ENCODE measurements around the gene FOCAD.

FOCAD gene

GRCh38 chr9:20746967-20747366, 62.9 kb downstream of the FOCAD start:
- TF ChIP-seq ZNF565 (CRISPR knock-in tag; conservative IDR thresholded peaks at IDR 0.05; ENCODE audit: low read depth) (no peak), ARNTL (CRISPR knock-in tag; IDR thresholded peaks at IDR 0.05; ENCODE audit: borderline replicate concordance, low read depth) (no peak), BACH2 (CRISPR knock-in tag; IDR thresholded peaks at IDR 0.05; ENCODE audit: borderline replicate concordance) (no peak), ESRRG (CRISPR knock-in tag; IDR thresholded peaks at IDR 0.05) (no peak), ZNF8 (CRISPR knock-in tag; IDR thresholded peaks at IDR 0.05) (no peak), TCF4 (CRISPR knock-in tag; IDR thresholded peaks at IDR 0.05; ENCODE audit: borderline replicate concordance) (no peak)
- ATAC-seq: no peak

GRCh38 chr9:20749496-20750198, 65.6 kb downstream of the FOCAD start:
- TF ChIP-seq SNAI2 (CRISPR knock-in tag; IDR thresholded peaks at IDR 0.05) (no peak), TSHZ2 (CRISPR knock-in tag; IDR thresholded peaks at IDR 0.05) (no peak), GLIS3 (CRISPR knock-in tag; IDR thresholded peaks at IDR 0.05) (no peak), CSRNP3 (CRISPR knock-in tag; IDR thresholded peaks at IDR 0.05) (no peak)

GRCh38 chr9:20753761-20754160, 69.7 kb downstream of the FOCAD start:
- TF ChIP-seq PPARA (CRISPR knock-in tag; IDR thresholded peaks at IDR 0.05; ENCODE audit: borderline replicate concordance): no peak
- no peak for ATAC-seq

More at GRCh38 chr9:20749496-20750198, 65.6 kb downstream of the FOCAD start:
- ATAC-seq: no peak

- no peak for ATAC-seq
These were observed 70.5 kb downstream of the FOCAD start for GRCh38 chr9:20754556-20754955.

GRCh38 chr9:20760246-20760891, 76.3 kb downstream of the FOCAD start:
- TF ChIP-seq SNAI2 (CRISPR knock-in tag; IDR thresholded peaks at IDR 0.05) (no peak), ZFP3 (CRISPR knock-in tag; IDR thresholded peaks at IDR 0.05) (peak; percentile 84), PPARA (CRISPR knock-in tag; IDR thresholded peaks at IDR 0.05; ENCODE audit: borderline replicate concordance) (no peak)
- no peak for ATAC-seq

More at GRCh38 chr9:20754556-20754955, 70.5 kb downstream of the FOCAD start:
- TF ChIP-seq TCF4 (CRISPR knock-in tag; IDR thresholded peaks at IDR 0.05; ENCODE audit: borderline replicate concordance) (no peak), ISL1 (CRISPR knock-in tag; IDR thresholded peaks at IDR 0.05) (no peak), ZFP3 (CRISPR knock-in tag; IDR thresholded peaks at IDR 0.05) (no peak)

- TF ChIP-seq TCF4 (CRISPR knock-in tag; IDR thresholded peaks at IDR 0.05; ENCODE audit: borderline replicate concordance) (no peak), ISL1 (CRISPR knock-in tag; IDR thresholded peaks at IDR 0.05) (no peak), ZFP30 (CRISPR knock-in tag; IDR thresholded peaks at IDR 0.05) (no peak), ZNF565 (CRISPR knock-in tag; conservative IDR thresholded peaks at IDR 0.05; ENCODE audit: low read depth) (no peak), SNAI2 (CRISPR knock-in tag; IDR thresholded peaks at IDR 0.05) (no peak), ESRRG (CRISPR knock-in tag; IDR thresholded peaks at IDR 0.05) (no peak), PPARA (CRISPR knock-in tag; IDR thresholded peaks at IDR 0.05; ENCODE audit: borderline replicate concordance) (no peak), ZFP3 (CRISPR knock-in tag; IDR thresholded peaks at IDR 0.05) (no peak), BACH2 (CRISPR knock-in tag; IDR thresholded peaks at IDR 0.05; ENCODE audit: borderline replicate concordance) (no peak), CSDC2 (CRISPR knock-in tag; IDR thresholded peaks at IDR 0.05) (no peak), PATZ1 (CRISPR knock-in tag; IDR thresholded peaks at IDR 0.05; ENCODE audit: borderline replicate concordance) (no peak)
- ATAC-seq: no peak
These were observed 86.9 kb downstream of the FOCAD start for GRCh38 chr9:20770947-20771346.

Data from SK-N-SH treated with all-trans-retinoic acid at 6 μM for 48 hours (cell line).